ENCODE results near the gene ZNF292. TPM values are rescaled to one million over a fixed set of nuclear protein-coding genes. Genes with fewer than 3 reads are reported as not detected.
"Not testable (repeated sequence)": the region's sequence is repeated elsewhere in the genome, so short reads cannot be mapped to it uniquely, and the experiment has no call there.

ZNF292 gene
- total RNA-seq, 4 donors from 2014 or later: 16.5 to 38.9 (median 17.3) TPM

GRCh38 chr6:87139236-87139635 is 16.1 kb upstream of the ZNF292 start:
- Histone ChIP-seq H3K4me1 (no peaks in the 10 kb centered on the region), H3K27ac (no peak overlapping the region), H3K36me3 (no peaks in the 10 kb centered on the region), H3K27me3 (peaks cover 0 to 10% (median 0%) of the 10 kb centered on the region in 4 donors), H3K9me3 (no peaks in the 10 kb centered on the region), H3K4me3 (no peak overlapping the region)
- intact Hi-C loops (cut with DNase I): no loop called here
- 0 to 6% methylated on average over 1 of the region's 1 CpG for WGBS, 2 donors
- no peak for DNase-seq
- TF ChIP-seq CTCF (IDR thresholded peaks at IDR 0.05) (peak; percentile 35 to 79 (median 70)), POLR2A (IDR thresholded peaks at IDR 0.05) (no peak)

- H3K27ac ChIP-seq; DNase-seq; intact Hi-C loops (cut with DNase I); H3K36me3 ChIP-seq; H3K4me1 ChIP-seq; H3K9me3 ChIP-seq; H3K4me3 ChIP-seq: not testable (repeated sequence)
- WGBS, 2 donors: 90 to 91% methylated on average over 4 to 7 of the region's 8 CpGs
- H3K27me3 ChIP-seq: peaks cover 0 to 10% (median 0%) of the 10 kb centered on the region in 4 donors
Observed at GRCh38 chr6:87139927-87140326, 15.4 kb upstream of the ZNF292 start.

- DNase-seq: no peak
- TF ChIP-seq POLR2A (IDR thresholded peaks at IDR 0.05) (no peak), CTCF (IDR thresholded peaks at IDR 0.05) (no peak)
- no peaks in the 10 kb centered on the region for H3K27me3 ChIP-seq
- WGBS, 2 donors: 45 to 64% methylated on average over 3 of the region's 3 CpGs
- peaks cover 0 to 2% (median 0%) of the 10 kb centered on the region in 3 donors for H3K4me1 ChIP-seq
- H3K27ac ChIP-seq: no peak overlapping the region
- no peak overlapping the region for H3K4me3 ChIP-seq
- no peaks in the 10 kb centered on the region for H3K36me3 ChIP-seq
- intact Hi-C loops (cut with DNase I): no loop called here
- H3K9me3 ChIP-seq: no peaks in the 10 kb centered on the region
Observed at GRCh38 chr6:87146363-87146762, 9.0 kb upstream of the ZNF292 start.

- TF ChIP-seq POLR2A (IDR thresholded peaks at IDR 0.05) (no peak), CTCF (IDR thresholded peaks at IDR 0.05) (no peak)
- Histone ChIP-seq H3K4me3 (no peak overlapping the region), H3K27me3 (no peaks in the 10 kb centered on the region), H3K4me1 (peaks cover 3 to 35% (median 6%) of the 10 kb centered on the region in 3 donors), H3K27ac (no peak overlapping the region), H3K36me3 (no peaks in the 10 kb centered on the region), H3K9me3 (no peaks in the 10 kb centered on the region)
- DNase-seq: no peak
- intact Hi-C loops (cut with DNase I): no loop called here
Observed at GRCh38 chr6:87150406-87150805, 5.0 kb upstream of the ZNF292 start.

- WGBS, 2 donors: 37 to 58% methylated on average over 3 of the region's 4 CpGs
- Histone ChIP-seq H3K36me3 (no peaks in the 10 kb centered on the region), H3K27me3 (no peaks in the 10 kb centered on the region), H3K27ac (peak overlapping the region; percentile 84 to 94 (median 90)), H3K4me3 (peak overlapping the region; percentile 47 to 70 (median 62)), H3K9me3 (no peaks in the 10 kb centered on the region), H3K4me1 (peaks cover 6 to 38% (median 9%) of the 10 kb centered on the region in 3 donors)
- no peak for DNase-seq
- intact Hi-C loops (cut with DNase I): no loop called here
- TF ChIP-seq CTCF (IDR thresholded peaks at IDR 0.05) (no peak), POLR2A (IDR thresholded peaks at IDR 0.05) (no peak)
Observed at GRCh38 chr6:87151471-87151780, 3.9 kb upstream of the ZNF292 start.

Data from esophagus squamous epithelium (tissue), 5 donors.